KOPT-K1 (cell line): ENCODE results near the gene UXT.

Source experiments
- H3K27ac ChIP-seq: fragments of 200-600 bp; sonication (generic); 2 replicates; pipeline ENCODE4 v1.5.1; 2016; ENCODE audit warnings: antibody characterized with exemption, mild to moderate bottlenecking, low read depth, low read length; ENCODE audit not compliant: poor library complexity, severe bottlenecking
- H3K36me3 ChIP-seq: fragments of 200-600 bp; sonication (generic); 2 replicates; pipeline ENCODE4 v1.5.1; 2017; ENCODE audit warnings: antibody characterized with exemption, mild to moderate bottlenecking, low read length, moderate library complexity; ENCODE audit not compliant: insufficient read depth
- H3K9me3 ChIP-seq: fragments of 200-600 bp; sonication (generic); 2 replicates; pipeline ENCODE4 v1.5.1; 2017; ENCODE audit warnings: antibody characterized with exemption, low read length, mild to moderate bottlenecking; ENCODE audit not compliant: insufficient read depth, poor library complexity, severe bottlenecking

Gene UXT

DNA sequence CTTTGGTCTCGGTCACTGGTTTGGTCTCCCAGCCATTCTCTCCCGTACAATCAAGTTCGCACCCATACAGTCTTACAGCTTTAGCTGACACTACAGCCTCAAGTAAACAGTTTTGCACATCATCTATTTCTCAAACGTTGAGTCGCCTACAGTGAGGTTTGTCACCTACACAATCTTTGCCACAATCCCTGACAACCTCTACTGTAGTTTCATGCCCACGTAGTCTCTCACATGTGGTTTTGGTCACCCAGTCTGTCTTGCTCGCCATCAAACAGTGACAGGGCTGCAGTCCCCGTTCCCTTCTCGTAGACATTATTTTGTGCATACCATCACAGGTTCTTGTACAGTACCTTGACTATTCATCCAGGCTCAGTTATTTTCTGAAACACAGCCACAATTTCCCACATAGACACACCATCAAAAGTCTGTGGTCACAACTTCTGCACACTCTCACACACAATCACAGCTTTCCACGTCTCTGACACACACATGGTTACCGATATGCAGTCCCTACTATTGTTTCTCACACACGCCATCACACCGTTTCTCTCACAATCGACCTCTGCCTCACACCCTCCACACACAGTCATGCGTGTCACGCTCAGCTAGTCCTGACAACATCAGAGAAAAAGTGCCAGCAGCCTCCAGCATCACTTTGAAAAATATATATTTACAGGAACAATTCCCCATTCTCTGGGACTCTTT, 24.0 kb downstream of the UXT start:
- Histone ChIP-seq H3K9me3 (peaks cover 6% of the 10 kb centered on the region), H3K27ac (no peak overlapping the region), H3K36me3 (peaks cover 61% of the 10 kb centered on the region)

DNA sequence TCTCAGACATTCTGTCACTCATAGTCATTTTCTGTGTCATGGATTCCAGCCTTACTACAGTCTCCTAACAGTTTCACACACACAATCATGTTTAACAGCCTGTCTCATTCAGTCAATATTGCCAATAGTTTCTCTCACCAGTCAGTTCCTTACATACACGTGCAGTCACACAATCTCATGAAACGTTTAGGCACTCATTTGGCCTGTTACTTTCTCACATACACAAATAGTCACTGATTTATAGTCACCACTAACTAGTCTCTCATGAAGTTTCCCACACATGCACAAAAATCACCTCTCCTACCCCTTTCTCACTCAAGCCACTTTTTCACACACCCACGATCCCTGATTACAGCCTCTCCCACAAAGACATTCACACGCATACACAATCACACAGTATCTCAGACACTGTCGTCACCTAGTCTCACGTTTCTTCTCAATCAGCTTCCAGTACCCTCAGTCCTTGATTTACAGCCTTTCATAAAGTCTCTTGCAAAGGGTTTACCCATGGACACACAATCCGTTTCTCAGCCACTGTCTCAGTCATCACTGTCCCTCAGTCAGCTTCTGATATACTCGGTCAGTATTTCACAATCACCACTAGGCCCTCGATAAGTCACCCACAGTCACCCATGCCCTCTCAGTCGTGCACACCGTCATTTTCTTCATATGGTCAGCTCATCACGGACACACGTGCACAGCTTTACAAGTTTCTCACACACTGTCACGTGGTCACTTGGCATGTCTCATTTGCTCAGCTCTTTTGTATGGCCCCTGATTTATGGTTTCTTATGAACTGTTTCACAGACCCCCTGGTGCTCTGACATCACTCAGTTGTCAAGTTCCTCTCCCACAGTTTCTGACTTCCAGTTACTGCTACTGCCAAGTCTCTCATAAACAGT, 25.0 kb downstream of the UXT start:
- H3K36me3 ChIP-seq: peaks cover 50% of the 10 kb centered on the region
- no peak overlapping the region for H3K27ac ChIP-seq
- H3K9me3 ChIP-seq: no peaks in the 10 kb centered on the region

DNA sequence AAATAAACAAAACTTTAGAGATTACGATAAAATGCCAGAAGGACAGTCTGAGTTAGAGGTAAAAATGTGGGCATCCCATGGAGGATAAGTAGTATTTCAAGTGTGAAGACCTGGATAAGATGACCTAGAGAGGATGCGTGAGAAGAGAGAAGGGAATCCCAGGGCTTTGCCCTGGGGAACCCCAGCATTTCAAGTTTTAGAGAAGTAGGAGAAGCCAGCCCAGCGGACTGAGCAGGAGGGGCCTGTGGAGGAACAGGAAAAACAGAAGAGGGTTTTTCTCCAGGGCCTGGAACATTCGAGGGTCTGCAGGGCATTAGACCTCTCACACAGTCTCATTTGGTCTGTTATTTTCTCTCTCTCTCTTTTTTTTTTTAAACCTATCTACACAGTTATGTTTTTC, 26.3 kb downstream of the UXT start:
- Histone ChIP-seq H3K36me3 (peaks cover 37% of the 10 kb centered on the region), H3K27ac (no peak overlapping the region), H3K9me3 (no peaks in the 10 kb centered on the region)

DNA sequence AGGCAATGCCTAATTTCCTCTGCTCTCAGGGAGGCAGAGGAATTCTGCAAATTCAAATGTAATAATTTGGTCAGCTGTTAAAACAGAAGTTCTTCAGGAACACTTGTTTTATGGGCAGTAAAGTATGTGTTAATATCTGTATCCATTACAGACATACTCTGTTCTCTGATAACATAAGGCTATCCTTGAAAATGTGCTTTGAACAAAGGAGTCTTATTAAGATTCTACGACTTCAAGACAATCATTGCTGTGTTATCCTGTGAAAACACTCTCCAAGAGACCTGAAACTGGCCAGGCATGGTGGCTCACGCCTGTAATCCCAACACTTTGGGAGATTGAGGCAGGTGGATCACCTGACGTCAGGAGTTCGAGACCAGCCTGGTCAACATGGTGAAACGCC, 27.3 kb downstream of the UXT start:
- Histone ChIP-seq H3K36me3 (peaks cover 27% of the 10 kb centered on the region; the same call in 1 of the 2 replicates), H3K27ac (no peak overlapping the region), H3K9me3 (no peaks in the 10 kb centered on the region)

DNA sequence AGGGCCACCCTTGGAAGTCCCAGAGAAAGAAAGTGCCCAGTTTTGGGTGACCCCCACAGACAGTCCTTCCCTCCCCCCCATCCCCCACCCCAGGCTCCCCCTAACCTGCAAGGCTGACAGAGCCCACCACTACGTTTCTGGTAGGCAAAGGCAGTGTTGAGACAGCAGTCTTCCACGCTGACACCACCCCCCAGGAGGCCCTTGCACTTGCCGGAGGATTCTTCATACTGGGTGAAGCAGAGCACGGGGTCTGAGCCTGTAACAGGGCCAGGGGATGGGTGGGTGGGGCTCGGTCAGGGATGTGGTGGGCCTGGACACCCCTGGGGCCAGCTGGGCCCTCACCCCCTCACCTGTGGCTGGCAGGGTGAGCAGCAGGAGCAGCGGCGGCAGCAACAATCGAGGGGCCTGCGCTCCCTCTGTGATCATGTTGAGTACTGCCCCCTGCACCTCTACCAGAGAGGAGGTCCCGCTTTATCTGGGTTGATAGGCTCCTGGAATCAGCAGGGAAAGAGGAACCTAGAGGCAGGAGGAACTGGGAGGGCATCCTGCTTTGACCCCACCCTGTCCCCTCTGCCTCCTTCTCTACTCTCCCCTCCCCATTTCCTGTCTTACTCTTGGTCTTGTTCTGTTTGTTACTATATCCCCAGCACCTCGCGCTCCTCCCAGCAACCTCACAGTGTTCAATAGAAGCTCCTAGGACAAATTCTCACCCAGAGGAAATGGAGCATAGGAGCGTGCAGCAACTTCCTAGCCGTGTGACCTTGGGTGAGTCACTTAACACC, 29.4 kb downstream of the UXT start, which contains the start of gene CFP:
TSS of gene CFP (minus strand) at position 512 of the 782 bp plus-strand sequence. CDS start at position 426, 86 bp downstream.
- H3K9me3 ChIP-seq: no peaks in the 10 kb centered on the region
- no peak within 1 kb of the TSS for H3K27ac ChIP-seq
- H3K36me3 ChIP-seq: peaks cover 9% of the 10 kb centered on the region; the same call in 1 of the 2 replicates

DNA sequence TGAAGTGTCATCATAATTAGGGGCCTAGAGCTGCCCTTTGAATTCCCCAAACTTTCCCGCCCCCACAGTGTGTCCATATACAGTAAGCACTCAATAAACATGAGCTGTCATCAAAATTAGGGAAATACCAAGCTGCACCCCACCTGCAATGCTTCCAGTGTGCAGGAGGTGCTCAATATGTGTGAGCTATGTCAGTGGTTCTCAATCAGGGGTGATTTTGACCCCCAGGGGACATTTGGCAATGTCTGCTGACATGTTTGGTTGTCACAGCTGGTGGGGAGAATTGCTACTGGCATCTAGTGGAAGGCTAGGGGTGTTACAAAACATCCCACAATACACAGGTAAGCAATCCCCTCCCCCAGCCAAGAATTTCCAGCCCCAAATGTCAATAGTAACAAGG, 30.0 kb downstream of the UXT start:
- Histone ChIP-seq H3K27ac (no peak overlapping the region), H3K9me3 (no peaks in the 10 kb centered on the region), H3K36me3 (peaks cover 3% of the 10 kb centered on the region; the same call in 1 of the 2 replicates)

DNA sequence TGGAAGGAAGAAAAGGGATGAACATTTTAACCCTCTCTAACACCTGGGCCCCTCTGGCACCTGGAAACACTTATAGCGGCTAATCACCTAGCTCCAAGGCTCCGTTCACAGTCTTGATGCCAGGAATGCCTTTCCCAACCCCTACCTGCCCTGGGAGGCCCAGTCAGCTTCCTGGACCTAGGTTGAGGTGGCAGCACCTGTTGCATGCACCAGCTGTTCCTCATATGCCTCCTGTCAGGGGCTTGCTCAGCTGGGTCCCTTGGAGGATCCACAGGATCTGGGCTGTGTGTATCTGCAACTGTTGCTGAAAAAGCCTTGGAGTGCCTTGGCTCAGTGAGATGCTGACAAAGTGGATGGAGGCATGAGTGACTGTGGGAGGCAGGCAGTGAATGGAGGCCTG, 33.6 kb downstream of the UXT start:
- H3K9me3 ChIP-seq: no peaks in the 10 kb centered on the region
- no peak overlapping the region for H3K27ac ChIP-seq
- no peaks in the 10 kb centered on the region for H3K36me3 ChIP-seq

DNA sequence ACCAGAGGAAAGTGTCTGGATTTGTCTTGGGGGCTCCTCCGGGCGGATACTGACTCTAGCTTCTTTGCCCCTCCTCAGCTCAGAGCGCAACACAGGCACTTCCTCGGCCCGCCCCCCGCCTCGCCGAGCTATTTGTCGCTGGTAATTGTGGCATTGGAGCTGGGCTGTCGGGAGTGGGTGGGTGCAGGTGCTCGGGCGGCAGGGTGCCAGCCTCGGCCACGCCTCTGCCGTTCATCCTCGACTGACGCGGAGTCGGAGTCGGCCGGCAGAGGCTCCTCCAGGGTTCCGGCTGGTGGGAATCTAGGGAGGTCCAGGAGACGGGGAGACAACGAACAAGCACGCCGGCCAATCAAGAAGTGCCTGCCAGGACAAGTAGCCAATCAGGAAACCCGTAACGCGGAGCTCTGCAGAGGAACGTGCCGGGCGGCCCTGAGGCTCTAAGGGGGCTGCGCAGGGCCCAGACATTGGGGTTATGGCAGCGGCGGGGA, 35.4 kb downstream of the UXT start:
- Histone ChIP-seq H3K36me3 (no peaks in the 10 kb centered on the region), H3K27ac (no peak overlapping the region), H3K9me3 (no peaks in the 10 kb centered on the region)

DNA sequence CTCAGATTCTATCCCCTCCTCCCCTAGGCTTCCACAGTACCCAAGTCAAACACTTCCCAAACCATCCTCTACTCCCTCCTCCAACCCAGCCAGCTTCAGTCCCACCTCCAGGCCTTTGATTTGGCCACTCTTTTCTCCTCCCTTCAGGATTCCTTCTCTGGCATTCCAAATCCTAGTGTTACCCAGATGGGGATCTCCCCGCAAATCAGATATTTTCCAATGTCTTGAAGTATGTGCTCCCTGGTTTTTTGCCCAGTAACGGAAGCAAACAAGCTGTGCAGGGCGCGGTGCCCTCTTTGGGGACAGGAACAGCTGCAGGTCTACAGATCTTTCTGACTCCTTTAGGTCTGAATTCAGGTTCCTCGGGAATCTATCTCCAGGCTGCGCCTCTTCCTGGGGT, 37.1 kb downstream of the UXT start:
- no peaks in the 10 kb centered on the region for H3K36me3 ChIP-seq
- no peak overlapping the region for H3K27ac ChIP-seq
- no peaks in the 10 kb centered on the region for H3K9me3 ChIP-seq

DNA sequence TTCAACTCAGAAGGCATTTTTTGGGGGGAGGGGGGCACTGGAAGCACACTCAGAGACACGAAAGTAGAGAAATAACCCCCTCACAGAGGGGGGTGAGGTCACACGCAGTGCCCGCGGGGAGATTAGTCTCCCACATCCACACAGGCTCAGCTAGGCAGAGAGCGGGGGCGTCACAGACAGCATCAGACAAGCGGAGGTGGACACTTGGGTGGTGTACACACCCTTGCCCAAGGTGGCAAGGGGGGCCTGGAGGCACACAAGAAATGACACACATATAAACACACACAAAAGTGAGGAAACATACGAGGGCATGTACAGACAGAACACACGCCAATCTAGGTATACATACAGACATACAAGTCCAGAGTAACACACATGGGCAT, 38.7 kb downstream of the UXT start:
- Histone ChIP-seq H3K27ac (no peak overlapping the region), H3K36me3 (no peaks in the 10 kb centered on the region), H3K9me3 (no peaks in the 10 kb centered on the region)

DNA sequence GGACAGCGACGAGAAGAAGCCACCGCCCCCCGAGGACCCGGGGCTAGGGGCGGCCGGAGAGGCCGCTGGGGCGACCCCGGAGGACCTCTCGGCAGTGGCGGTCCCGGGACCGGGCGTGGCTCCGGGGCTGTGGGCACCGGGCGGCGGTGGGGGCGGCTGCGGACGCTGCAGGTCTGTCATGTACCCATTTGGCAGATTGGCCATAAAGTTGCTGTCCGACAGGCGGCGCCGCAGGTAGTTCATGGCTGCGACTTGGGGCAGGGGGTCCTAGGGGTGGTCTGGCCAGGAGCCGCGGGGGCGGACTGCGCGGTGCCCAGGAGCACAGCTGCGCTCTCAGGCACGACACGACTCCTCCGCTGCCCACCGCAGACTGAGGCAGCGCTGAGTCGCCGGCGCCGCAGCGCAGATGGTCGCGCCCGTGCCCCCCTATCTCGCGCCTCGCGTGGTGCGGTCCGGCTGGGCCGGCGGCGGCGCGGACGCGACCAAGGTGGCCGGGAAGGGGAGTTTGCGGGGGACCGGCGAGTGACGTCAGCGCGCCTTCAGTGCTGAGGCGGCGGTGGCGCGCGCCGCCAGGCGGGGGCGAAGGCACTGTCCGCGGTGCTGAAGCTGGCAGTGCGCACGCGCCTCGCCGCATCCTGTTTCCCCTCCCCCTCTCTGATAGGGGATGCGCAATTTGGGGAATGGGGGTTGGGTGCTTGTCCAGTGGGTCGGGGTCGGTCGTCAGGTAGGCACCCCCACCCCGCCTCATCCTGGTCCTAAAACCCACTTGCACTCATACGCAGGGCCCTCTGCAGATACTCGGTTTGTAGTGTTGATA, 39.3 kb downstream of the UXT start, which contains the start of gene SYN1:
TSS of gene SYN1 (minus strand) at position 372 of the 817 bp plus-strand sequence. CDS start at position 243, 129 bp downstream.
- Histone ChIP-seq H3K36me3 (no peaks in the 10 kb centered on the region), H3K27ac (no peak within 1 kb of the TSS), H3K9me3 (no peaks in the 10 kb centered on the region)

DNA sequence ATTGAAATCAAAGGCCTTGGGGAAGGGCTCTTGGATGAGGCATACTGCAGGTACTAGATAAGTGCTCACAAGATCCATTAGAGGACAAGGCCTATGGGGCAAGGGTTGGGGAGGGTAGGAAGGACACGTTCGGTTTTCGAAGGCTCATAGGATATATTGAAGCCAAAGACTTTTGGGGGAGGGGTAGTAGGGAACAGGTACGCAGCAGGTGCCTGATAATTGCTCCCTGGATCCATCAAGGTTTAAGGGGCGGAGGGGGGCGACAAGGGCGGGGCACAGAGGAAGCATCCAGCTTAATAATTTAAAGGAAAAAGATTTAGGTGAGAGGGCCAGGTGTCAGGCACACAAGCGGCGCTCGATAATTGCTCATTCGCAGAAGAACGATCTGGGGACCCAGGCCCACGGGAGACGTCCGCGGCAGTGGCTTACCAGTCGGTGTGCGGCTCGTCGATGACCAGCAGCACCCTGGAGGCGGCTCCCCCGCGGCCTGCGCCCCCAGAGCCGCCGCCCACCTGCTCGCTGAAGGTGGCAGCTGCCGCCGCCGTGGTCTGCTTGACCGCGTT, 40.0 kb downstream of the UXT start:
- Histone ChIP-seq H3K9me3 (no peaks in the 10 kb centered on the region), H3K27ac (no peak overlapping the region), H3K36me3 (no peaks in the 10 kb centered on the region)

DNA sequence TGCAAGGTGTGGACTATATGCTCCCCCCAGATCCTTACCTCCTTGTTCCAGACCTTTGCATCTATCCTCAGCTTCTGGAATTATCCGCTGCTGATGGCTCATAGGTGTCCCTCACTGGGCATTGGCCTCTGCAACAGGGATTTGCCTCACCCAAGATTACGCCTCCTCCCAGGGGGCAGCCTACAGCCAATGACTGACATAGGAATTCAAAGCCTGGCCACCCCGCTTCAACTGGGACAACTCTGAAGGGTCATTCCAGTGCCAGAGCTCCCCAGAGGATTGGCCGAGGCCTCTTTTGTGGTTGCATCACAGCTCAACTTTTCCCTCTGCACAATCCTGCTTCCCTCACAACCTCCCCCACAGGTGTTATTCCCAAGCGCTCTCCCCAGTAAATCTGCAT, 44.4 kb downstream of the UXT start:
- H3K36me3 ChIP-seq: no peaks in the 10 kb centered on the region
- H3K27ac ChIP-seq: no peak overlapping the region
- no peaks in the 10 kb centered on the region for H3K9me3 ChIP-seq

DNA sequence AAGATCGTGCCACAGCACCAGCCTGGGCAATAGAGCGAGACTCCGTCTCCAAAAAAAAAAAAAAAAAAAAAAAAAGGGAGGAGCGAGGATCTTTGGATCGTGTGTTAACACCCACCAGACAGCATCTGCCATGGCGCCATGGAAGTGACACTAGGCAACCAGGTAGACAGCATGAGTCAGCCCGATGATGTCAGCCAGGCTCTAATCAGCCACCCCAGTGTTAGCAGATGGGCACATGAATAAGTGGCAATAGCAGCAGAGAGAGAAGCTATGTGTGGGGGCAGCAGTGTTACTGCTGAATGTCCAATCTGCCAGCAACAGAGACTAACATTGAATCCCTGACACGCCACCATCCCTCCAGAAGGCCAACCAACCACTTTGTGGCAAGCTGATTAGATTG, 45.9 kb downstream of the UXT start:
- Histone ChIP-seq H3K9me3 (no peaks in the 10 kb centered on the region), H3K27ac (no peak overlapping the region), H3K36me3 (no peaks in the 10 kb centered on the region)
